Measurements from ENCODE around the gene GNG13.

The GNG13 gene

GRCh38 chr16:784431-784830, 16.1 kb downstream of the GNG13 start:
- H3K4me3 ChIP-seq (replicated peaks; ENCODE audit: insufficient read depth, low read length), result no peak overlapping the region
- TF ChIP-seq SPI1 (IDR thresholded peaks at IDR 0.05; ENCODE audit: borderline replicate concordance, low read depth) (no peak), GABPA (IDR thresholded peaks at IDR 0.05; ENCODE audit: low read depth) (no peak), CTCF (IDR thresholded peaks at IDR 0.05; ENCODE audit: insufficient read depth, low read length) (no peak), POLR2AphosphoS5 (IDR thresholded peaks at IDR 0.05; ENCODE audit: low read depth) (no peak; the same call in 1 of the 2 replicates)
- TF ChIP-seq, protein P1, sequence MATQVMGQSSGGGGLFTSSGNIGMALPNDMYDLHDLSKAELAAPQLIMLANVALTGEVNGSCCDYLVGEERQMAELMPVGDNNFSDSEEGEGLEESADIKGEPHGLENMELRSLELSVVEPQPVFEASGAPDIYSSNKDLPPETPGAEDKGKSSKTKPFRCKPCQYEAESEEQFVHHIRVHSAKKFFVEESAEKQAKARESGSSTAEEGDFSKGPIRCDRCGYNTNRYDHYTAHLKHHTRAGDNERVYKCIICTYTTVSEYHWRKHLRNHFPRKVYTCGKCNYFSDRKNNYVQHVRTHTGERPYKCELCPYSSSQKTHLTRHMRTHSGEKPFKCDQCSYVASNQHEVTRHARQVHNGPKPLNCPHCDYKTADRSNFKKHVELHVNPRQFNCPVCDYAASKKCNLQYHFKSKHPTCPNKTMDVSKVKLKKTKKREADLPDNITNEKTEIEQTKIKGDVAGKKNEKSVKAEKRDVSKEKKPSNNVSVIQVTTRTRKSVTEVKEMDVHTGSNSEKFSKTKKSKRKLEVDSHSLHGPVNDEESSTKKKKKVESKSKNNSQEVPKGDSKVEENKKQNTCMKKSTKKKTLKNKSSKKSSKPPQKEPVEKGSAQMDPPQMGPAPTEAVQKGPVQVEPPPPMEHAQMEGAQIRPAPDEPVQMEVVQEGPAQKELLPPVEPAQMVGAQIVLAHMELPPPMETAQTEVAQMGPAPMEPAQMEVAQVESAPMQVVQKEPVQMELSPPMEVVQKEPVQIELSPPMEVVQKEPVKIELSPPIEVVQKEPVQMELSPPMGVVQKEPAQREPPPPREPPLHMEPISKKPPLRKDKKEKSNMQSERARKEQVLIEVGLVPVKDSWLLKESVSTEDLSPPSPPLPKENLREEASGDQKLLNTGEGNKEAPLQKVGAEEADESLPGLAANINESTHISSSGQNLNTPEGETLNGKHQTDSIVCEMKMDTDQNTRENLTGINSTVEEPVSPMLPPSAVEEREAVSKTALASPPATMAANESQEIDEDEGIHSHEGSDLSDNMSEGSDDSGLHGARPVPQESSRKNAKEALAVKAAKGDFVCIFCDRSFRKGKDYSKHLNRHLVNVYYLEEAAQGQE (IDR thresholded peaks at IDR 0.05; ENCODE audit: insufficient replicate concordance, low read depth), result no peak
- no peak overlapping the region for H3K27ac ChIP-seq (replicated peaks)
- H3K27me3 ChIP-seq (ENCODE audit: insufficient read depth, poor library complexity, severe bottlenecking), result peaks cover 13% of the 10 kb centered on the region
- DNase-seq (ENCODE audit: low read depth in 1 of 2, low spot score in 1 of 2), result no peak

GRCh38 chr16:783404-784161, 17.0 kb downstream of the GNG13 start:
- DNase-seq (ENCODE audit: low read depth in 1 of 2, low spot score in 1 of 2), result no peak
- Histone ChIP-seq H3K4me3 (replicated peaks; ENCODE audit: insufficient read depth, low read length) (no peak overlapping the region), H3K27ac (replicated peaks) (no peak overlapping the region), H3K27me3 (ENCODE audit: insufficient read depth, poor library complexity, severe bottlenecking) (peaks cover 15% of the 10 kb centered on the region)
- TF ChIP-seq SPI1 (IDR thresholded peaks at IDR 0.05; ENCODE audit: borderline replicate concordance, low read depth), result no peak
- TF ChIP-seq POLR2AphosphoS5 (IDR thresholded peaks at IDR 0.05; ENCODE audit: low read depth), result no peak
- TF ChIP-seq, protein P1 (IDR thresholded peaks at IDR 0.05; ENCODE audit: insufficient replicate concordance, low read depth), result no peak
- TF ChIP-seq CTCF (IDR thresholded peaks at IDR 0.05; ENCODE audit: insufficient read depth, low read length), result no peak
- TF ChIP-seq GABPA (IDR thresholded peaks at IDR 0.05; ENCODE audit: low read depth), result no peak

- TF ChIP-seq, protein P1 (IDR thresholded peaks at IDR 0.05; ENCODE audit: insufficient replicate concordance, low read depth), result no peak
- Histone ChIP-seq H3K27me3 (ENCODE audit: insufficient read depth, poor library complexity, severe bottlenecking) (peaks cover 15% of the 10 kb centered on the region), H3K4me3 (replicated peaks; ENCODE audit: insufficient read depth, low read length) (no peak overlapping the region), H3K27ac (replicated peaks) (no peak overlapping the region)
- DNase-seq (ENCODE audit: low read depth in 1 of 2, low spot score in 1 of 2), result no peak
These were observed 17.6 kb downstream of the GNG13 start for GRCh38 chr16:782766-783403.

Data from HL-60 (cell line).